Chondrocyte (in vitro differentiated cells): Measurements from ENCODE around the gene ZFAND4. TPM values are rescaled to one million over a fixed set of nuclear protein-coding genes. Genes with fewer than 3 reads are reported as not detected.

Experiments used
- DNase-seq: peaks from one replicate; pipeline ENCODE4 v3.0.0; 2021; ENCODE audit warnings: mixed read lengths, low spot score
- H3K27ac Mint-ChIP-seq: one replicate; pipeline ENCODE4 v1.8.0; 2021; ENCODE audit warnings: mild to moderate bottlenecking, moderate library complexity, mixed read lengths; ENCODE audit not compliant: unreplicated experiment
- H3K27me3 Mint-ChIP-seq: 2 replicates; pipeline ENCODE4 v1.8.0; 2021; ENCODE audit warnings: low read depth, mixed read lengths
- H3K36me3 Mint-ChIP-seq: 2 replicates; pipeline ENCODE4 v1.8.0; 2021; ENCODE audit warnings: low read depth, mixed read lengths
- H3K4me1 Mint-ChIP-seq: 2 replicates; pipeline ENCODE4 v1.8.0; 2021; ENCODE audit warnings: low read depth, mild to moderate bottlenecking, mixed read lengths
- H3K4me3 Mint-ChIP-seq: one replicate; pipeline ENCODE4 v1.8.0; 2021; ENCODE audit warnings: mild to moderate bottlenecking, moderate library complexity, mixed read lengths; ENCODE audit not compliant: unreplicated experiment
- H3K9me3 Mint-ChIP-seq: 2 replicates; pipeline ENCODE4 v1.8.0; 2021; ENCODE audit warnings: low read depth, mixed read lengths
- total RNA-seq: library from RNA; stranded (reverse); gene quantifications from 3 replicates; pipeline ENCODE4 v1.2.1, GENCODE V29; 2021
- TF ChIP-seq, protein P1 (sequence below): fragments of 200-600 bp; sonication (generic); IDR thresholded peaks from 2 replicates; pipeline ENCODE4 v1.5.0; 2021; ENCODE audit warnings: antibody characterized with exemption, mild to moderate bottlenecking, moderate library complexity

The ZFAND4 gene
- total RNA-seq, 1 donor from 2014 or later: 8.7 TPM

DNA sequence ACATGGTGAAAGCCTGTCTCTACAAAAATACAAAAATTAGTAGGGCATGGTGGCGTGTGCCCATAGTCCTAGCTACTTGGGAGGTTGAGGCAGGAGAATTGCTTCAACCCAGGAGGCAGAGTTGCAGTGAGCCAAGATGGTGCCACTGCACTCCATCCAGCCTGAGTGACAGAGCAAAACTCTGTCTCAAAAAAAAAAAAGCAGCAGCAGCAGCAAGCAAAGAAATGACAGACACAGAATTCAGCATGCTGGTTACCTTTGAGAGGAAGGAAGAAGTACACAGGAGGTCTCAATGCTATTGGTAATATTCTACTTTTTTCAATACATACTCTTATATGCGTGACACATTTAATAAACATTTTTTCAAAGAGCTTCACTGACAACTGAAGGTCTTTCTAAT, 81.3 kb downstream of the ZFAND4 start:
- Mint-ChIP-seq H3K36me3 (peaks cover 5% of the 10 kb centered on the region), H3K27me3 (no peaks in the 10 kb centered on the region), H3K4me3 (no peak overlapping the region), H3K9me3 (peaks cover 13% of the 10 kb centered on the region), H3K27ac (no peak overlapping the region), H3K4me1 (peaks cover 25% of the 10 kb centered on the region)
- TF ChIP-seq, protein P1, sequence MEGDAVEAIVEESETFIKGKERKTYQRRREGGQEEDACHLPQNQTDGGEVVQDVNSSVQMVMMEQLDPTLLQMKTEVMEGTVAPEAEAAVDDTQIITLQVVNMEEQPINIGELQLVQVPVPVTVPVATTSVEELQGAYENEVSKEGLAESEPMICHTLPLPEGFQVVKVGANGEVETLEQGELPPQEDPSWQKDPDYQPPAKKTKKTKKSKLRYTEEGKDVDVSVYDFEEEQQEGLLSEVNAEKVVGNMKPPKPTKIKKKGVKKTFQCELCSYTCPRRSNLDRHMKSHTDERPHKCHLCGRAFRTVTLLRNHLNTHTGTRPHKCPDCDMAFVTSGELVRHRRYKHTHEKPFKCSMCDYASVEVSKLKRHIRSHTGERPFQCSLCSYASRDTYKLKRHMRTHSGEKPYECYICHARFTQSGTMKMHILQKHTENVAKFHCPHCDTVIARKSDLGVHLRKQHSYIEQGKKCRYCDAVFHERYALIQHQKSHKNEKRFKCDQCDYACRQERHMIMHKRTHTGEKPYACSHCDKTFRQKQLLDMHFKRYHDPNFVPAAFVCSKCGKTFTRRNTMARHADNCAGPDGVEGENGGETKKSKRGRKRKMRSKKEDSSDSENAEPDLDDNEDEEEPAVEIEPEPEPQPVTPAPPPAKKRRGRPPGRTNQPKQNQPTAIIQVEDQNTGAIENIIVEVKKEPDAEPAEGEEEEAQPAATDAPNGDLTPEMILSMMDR: no peak
- DNase-seq: no peak

DNA sequence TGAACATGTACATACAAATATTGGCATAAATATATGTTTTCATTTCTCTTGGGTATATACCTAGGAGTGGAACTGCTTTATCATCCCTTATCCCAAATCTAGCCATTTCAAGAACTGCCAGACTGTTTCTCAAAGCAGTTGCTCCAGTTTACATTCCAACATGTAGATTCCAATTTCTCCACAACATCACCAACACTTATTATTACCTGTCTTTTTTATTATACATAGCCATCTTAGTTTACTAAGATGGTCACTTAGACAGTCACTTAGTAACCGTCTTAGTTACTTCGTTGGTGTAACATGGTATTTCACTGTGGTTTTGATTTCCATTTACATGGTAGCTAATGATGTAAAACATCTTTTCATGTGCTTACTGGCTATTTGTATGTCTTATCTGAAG, 82.7 kb downstream of the ZFAND4 start:
- Mint-ChIP-seq H3K36me3 (peaks cover 5% of the 10 kb centered on the region), H3K9me3 (peaks cover 17% of the 10 kb centered on the region), H3K27ac (no peak overlapping the region), H3K27me3 (no peaks in the 10 kb centered on the region), H3K4me1 (peaks cover 22% of the 10 kb centered on the region), H3K4me3 (no peak overlapping the region)
- TF ChIP-seq, protein P1: no peak
- no peak for DNase-seq

DNA sequence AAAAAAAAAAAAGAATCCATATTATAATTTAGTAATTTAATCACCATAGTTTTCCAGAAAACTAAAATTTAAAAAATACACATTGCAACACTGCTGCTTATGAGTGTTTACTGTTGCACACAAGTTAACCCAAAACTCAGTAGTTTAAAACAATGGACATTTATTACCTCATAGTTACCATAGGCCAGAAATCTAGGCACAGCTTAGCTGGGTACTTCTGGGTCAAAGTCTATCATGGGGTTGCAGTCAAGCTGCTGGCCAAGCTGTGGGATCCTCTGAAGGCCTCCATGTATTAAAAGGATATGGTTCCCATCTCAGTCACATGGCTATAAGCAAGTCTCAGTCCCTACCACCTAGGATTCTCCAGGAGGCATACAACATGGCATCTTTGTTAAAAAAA, 83.6 kb downstream of the ZFAND4 start:
- TF ChIP-seq, protein P1: no peak
- DNase-seq: no peak
- no peak overlapping the region for H3K27ac Mint-ChIP-seq
- no peak overlapping the region for H3K4me3 Mint-ChIP-seq
- H3K36me3 Mint-ChIP-seq: peaks cover 5% of the 10 kb centered on the region
- no peaks in the 10 kb centered on the region for H3K27me3 Mint-ChIP-seq
- H3K9me3 Mint-ChIP-seq: peaks cover 21% of the 10 kb centered on the region
- H3K4me1 Mint-ChIP-seq: peaks cover 19% of the 10 kb centered on the region

DNA sequence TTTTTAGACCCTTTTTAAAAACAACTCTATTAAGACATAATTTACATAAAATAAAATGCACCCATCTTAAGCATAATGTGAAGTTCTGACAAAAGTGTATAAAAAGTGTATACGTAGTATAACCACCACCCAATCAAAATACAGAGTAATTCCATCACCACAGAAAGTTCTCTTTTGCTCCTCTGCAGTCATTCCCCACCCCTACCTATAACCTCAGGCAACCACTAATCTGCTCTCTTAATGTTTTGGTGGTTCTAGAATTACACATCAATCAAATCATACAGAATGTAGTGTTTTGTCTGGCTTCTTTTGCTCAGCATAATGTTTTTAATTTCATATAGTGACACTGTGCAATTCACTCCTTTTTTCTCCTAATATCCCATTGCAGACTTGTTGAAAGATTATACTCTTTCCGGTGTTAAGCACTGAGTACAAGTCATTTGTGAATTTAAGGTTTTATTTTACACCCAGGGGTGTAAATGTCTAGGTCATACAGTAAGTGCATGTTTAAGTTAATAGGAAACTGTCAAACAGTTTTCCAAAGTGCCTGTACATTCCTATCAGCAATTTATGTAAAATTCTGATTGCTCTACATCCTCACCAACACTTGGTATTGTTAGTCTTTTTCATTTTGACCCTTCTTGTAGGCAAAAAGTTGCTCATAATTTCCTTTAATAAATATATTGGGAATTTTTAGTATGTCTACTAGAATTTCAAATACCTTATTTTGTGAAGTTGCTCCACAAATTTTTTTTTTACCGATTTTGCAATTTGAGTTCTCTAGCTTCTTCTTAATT, 86.3 kb downstream of the ZFAND4 start:
- no peak for DNase-seq
- H3K27me3 Mint-ChIP-seq: no peaks in the 10 kb centered on the region
- no peak overlapping the region for H3K27ac Mint-ChIP-seq
- H3K4me1 Mint-ChIP-seq: peaks cover 4% of the 10 kb centered on the region
- peaks cover 5% of the 10 kb centered on the region for H3K36me3 Mint-ChIP-seq
- TF ChIP-seq, protein P1: no peak
- no peak overlapping the region for H3K4me3 Mint-ChIP-seq
- peaks cover 21% of the 10 kb centered on the region for H3K9me3 Mint-ChIP-seq

DNA sequence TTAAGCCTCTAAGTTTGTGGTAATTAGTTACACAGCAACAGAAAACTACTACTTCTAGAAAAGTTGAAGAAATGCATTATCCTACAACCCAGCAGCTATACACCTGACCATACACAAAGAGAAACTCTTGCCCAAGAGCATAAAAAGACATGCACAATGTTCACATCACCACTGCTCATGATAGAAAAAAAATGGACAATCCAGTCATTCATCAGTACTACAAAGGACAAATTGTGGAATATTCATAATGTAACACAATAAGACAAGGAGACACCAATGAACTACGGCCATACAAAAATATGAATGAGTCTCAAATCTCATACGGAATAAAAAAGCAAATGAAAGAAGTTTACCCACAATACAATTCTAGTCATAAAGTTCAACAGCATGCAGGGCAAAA, 87.4 kb downstream of the ZFAND4 start:
- no peaks in the 10 kb centered on the region for H3K27me3 Mint-ChIP-seq
- H3K4me3 Mint-ChIP-seq: no peak overlapping the region
- TF ChIP-seq, protein P1: no peak
- peaks cover 20% of the 10 kb centered on the region for H3K9me3 Mint-ChIP-seq
- H3K36me3 Mint-ChIP-seq: peaks cover 4% of the 10 kb centered on the region
- peaks cover 14% of the 10 kb centered on the region for H3K4me1 Mint-ChIP-seq
- no peak overlapping the region for H3K27ac Mint-ChIP-seq
- no peak for DNase-seq
